Erythroblast (primary cell): Measurements from ENCODE around the gene NDUFS4.

Experiments used
- GATA1 ChIP-seq: IDR thresholded peaks from 2 replicates; pipeline ENCODE4 v1.6.1; 2011; ENCODE audit warnings: low read depth, mild to moderate bottlenecking, control low read depth, low read length, moderate library complexity
- POLR2A ChIP-seq: IDR thresholded peaks from 2 replicates; pipeline ENCODE4 v1.6.1; 2011; ENCODE audit warnings: mild to moderate bottlenecking, low read length

DNA sequence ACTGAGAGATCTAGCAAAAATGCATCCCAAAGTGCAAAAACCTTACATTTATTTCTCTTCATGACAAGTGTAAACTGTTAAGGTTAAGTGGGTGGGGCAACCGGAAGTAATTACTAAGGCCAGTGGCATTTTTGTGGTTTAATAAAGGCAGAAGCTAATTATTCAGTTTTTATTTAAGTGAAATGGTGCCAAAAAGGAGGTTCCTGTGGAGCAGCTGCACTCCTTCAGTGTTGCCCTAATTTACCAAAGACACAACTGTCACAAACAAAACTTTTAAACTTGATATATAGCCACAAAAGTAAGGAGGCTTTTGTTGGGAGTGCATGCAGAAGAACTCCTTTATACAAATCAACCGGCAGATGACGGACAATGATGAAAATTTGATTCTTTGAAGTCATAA lies 81.6 kb downstream of the NDUFS4 start:
- TF ChIP-seq POLR2A (no peak), GATA1 (no peak)
